ENCODE results near the gene C5.

DNA sequence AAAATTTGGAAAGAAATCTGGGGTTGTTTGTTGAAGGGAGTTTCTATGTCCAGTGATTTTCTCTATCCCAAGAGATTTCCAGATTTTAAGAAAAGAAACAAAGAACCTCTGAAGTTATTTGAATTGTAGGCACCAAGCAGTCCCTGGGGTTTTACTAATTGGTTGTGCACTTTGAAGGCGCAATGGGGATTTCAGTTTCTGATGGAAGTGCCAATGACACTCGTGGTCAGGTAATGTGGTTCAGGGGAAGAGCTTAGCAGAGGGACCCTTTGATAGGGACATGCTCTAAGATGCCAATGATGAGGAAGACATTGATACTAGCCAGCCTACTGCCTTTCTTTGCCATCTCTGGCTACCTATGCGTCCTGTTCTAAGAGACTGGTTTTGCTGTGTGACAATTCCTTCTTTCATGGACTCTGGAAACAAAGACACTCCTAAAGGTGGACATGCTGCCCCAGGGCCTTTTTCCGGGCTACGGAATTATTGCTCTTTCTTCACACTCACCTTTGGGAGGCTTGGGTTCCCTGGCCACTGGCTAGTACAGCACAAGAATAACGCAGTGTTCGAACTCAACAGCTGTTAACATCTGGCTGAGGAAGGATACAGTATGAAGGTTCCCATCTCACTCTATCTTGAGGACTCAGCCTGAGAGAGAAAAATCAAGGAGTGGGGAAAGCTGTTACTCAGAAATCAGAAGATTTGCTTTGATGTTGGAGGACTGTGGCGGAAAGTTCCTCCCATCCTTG is 116.6 kb downstream of the C5 start:
- TF ChIP-seq POLR2AphosphoS5 (IDR thresholded peaks at IDR 0.05; ENCODE audit: low read depth) (no peak), GABPA (IDR thresholded peaks at IDR 0.05; ENCODE audit: low read depth) (no peak), SPI1 (IDR thresholded peaks at IDR 0.05; ENCODE audit: borderline replicate concordance, low read depth) (no peak)
- TF ChIP-seq, protein P1, sequence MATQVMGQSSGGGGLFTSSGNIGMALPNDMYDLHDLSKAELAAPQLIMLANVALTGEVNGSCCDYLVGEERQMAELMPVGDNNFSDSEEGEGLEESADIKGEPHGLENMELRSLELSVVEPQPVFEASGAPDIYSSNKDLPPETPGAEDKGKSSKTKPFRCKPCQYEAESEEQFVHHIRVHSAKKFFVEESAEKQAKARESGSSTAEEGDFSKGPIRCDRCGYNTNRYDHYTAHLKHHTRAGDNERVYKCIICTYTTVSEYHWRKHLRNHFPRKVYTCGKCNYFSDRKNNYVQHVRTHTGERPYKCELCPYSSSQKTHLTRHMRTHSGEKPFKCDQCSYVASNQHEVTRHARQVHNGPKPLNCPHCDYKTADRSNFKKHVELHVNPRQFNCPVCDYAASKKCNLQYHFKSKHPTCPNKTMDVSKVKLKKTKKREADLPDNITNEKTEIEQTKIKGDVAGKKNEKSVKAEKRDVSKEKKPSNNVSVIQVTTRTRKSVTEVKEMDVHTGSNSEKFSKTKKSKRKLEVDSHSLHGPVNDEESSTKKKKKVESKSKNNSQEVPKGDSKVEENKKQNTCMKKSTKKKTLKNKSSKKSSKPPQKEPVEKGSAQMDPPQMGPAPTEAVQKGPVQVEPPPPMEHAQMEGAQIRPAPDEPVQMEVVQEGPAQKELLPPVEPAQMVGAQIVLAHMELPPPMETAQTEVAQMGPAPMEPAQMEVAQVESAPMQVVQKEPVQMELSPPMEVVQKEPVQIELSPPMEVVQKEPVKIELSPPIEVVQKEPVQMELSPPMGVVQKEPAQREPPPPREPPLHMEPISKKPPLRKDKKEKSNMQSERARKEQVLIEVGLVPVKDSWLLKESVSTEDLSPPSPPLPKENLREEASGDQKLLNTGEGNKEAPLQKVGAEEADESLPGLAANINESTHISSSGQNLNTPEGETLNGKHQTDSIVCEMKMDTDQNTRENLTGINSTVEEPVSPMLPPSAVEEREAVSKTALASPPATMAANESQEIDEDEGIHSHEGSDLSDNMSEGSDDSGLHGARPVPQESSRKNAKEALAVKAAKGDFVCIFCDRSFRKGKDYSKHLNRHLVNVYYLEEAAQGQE (IDR thresholded peaks at IDR 0.05; ENCODE audit: insufficient replicate concordance, low read depth), result no peak
- TF ChIP-seq, protein P2, sequence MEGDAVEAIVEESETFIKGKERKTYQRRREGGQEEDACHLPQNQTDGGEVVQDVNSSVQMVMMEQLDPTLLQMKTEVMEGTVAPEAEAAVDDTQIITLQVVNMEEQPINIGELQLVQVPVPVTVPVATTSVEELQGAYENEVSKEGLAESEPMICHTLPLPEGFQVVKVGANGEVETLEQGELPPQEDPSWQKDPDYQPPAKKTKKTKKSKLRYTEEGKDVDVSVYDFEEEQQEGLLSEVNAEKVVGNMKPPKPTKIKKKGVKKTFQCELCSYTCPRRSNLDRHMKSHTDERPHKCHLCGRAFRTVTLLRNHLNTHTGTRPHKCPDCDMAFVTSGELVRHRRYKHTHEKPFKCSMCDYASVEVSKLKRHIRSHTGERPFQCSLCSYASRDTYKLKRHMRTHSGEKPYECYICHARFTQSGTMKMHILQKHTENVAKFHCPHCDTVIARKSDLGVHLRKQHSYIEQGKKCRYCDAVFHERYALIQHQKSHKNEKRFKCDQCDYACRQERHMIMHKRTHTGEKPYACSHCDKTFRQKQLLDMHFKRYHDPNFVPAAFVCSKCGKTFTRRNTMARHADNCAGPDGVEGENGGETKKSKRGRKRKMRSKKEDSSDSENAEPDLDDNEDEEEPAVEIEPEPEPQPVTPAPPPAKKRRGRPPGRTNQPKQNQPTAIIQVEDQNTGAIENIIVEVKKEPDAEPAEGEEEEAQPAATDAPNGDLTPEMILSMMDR (IDR thresholded peaks at IDR 0.05; ENCODE audit: insufficient read depth, low read length), result no peak
